Measurements from ENCODE around the gene RWDD4.

- TF ChIP-seq, protein P1, sequence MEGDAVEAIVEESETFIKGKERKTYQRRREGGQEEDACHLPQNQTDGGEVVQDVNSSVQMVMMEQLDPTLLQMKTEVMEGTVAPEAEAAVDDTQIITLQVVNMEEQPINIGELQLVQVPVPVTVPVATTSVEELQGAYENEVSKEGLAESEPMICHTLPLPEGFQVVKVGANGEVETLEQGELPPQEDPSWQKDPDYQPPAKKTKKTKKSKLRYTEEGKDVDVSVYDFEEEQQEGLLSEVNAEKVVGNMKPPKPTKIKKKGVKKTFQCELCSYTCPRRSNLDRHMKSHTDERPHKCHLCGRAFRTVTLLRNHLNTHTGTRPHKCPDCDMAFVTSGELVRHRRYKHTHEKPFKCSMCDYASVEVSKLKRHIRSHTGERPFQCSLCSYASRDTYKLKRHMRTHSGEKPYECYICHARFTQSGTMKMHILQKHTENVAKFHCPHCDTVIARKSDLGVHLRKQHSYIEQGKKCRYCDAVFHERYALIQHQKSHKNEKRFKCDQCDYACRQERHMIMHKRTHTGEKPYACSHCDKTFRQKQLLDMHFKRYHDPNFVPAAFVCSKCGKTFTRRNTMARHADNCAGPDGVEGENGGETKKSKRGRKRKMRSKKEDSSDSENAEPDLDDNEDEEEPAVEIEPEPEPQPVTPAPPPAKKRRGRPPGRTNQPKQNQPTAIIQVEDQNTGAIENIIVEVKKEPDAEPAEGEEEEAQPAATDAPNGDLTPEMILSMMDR (IDR thresholded peaks at IDR 0.05; ENCODE audit: insufficient read depth, low read length) = no peak
- TF ChIP-seq, protein P2, sequence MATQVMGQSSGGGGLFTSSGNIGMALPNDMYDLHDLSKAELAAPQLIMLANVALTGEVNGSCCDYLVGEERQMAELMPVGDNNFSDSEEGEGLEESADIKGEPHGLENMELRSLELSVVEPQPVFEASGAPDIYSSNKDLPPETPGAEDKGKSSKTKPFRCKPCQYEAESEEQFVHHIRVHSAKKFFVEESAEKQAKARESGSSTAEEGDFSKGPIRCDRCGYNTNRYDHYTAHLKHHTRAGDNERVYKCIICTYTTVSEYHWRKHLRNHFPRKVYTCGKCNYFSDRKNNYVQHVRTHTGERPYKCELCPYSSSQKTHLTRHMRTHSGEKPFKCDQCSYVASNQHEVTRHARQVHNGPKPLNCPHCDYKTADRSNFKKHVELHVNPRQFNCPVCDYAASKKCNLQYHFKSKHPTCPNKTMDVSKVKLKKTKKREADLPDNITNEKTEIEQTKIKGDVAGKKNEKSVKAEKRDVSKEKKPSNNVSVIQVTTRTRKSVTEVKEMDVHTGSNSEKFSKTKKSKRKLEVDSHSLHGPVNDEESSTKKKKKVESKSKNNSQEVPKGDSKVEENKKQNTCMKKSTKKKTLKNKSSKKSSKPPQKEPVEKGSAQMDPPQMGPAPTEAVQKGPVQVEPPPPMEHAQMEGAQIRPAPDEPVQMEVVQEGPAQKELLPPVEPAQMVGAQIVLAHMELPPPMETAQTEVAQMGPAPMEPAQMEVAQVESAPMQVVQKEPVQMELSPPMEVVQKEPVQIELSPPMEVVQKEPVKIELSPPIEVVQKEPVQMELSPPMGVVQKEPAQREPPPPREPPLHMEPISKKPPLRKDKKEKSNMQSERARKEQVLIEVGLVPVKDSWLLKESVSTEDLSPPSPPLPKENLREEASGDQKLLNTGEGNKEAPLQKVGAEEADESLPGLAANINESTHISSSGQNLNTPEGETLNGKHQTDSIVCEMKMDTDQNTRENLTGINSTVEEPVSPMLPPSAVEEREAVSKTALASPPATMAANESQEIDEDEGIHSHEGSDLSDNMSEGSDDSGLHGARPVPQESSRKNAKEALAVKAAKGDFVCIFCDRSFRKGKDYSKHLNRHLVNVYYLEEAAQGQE (IDR thresholded peaks at IDR 0.05; ENCODE audit: insufficient replicate concordance, low read depth) = no peak
- no peak for TF ChIP-seq POLR2AphosphoS5 (IDR thresholded peaks at IDR 0.05; ENCODE audit: low read depth)
These were observed 19.7 kb downstream of the RWDD4 start for GRCh38 chr4:183639291-183639690.
